OCI-LY1 (cell line): ENCODE data around the gene MUC2.

Experiments used
- CTCF ChIP-seq: fragments of 200-600 bp; sonication (generic), shearing (Covaris generic); IDR thresholded peaks from 2 replicates; pipeline ENCODE4 v1.5.1; 2017; ENCODE audit warnings: mild to moderate bottlenecking, antibody characterized with exemption, low read length, moderate library complexity, mixed read lengths
- EZH2 ChIP-seq: fragments of 200-600 bp; sonication (generic), shearing (Covaris generic); IDR thresholded peaks from 2 replicates; pipeline ENCODE4 v1.8.0; 2017; ENCODE audit warnings: borderline replicate concordance, mixed run types, mild to moderate bottlenecking, antibody characterized with exemption, low read length, moderate library complexity, mixed read lengths

- TF ChIP-seq CTCF (no peak), EZH2 (no peak)
Observed at GRCh38 chr11:1026641-1027482, 47.8 kb upstream of the MUC2 start.
